ENCODE results near the gene SLC47A1. TPM values are rescaled to one million over a fixed set of nuclear protein-coding genes. Genes with fewer than 3 reads are reported as not detected.

SLC47A1 gene
- total RNA-seq, 1 donor from 2014 or later: 1.1 TPM

- Mint-ChIP-seq H3K9me3 (ENCODE audit: low read depth) (no peaks in the 10 kb centered on the region), H3K27ac (no peak overlapping the region), H3K4me3 (ENCODE audit: low read depth) (peak overlapping the region; percentile 3), H3K27me3 (peaks cover 40% of the 10 kb centered on the region), H3K36me3 (ENCODE audit: insufficient read depth) (no peaks in the 10 kb centered on the region), H3K4me1 (ENCODE audit: low read depth) (peaks cover 20% of the 10 kb centered on the region)
- no peak for TF ChIP-seq CTCF (IDR thresholded peaks at IDR 0.05; ENCODE audit: unreplicated experiment)
- DNase-seq (ENCODE audit: low spot score, unreplicated experiment): no peak
Measured at GRCh38 chr17:19531780-19532501, 1.7 kb upstream of the SLC47A1 start.

- peaks cover 29% of the 10 kb centered on the region for H3K4me1 Mint-ChIP-seq (ENCODE audit: low read depth)
- no peak for TF ChIP-seq CTCF (IDR thresholded peaks at IDR 0.05; ENCODE audit: unreplicated experiment)
- no peak for DNase-seq (ENCODE audit: low spot score, unreplicated experiment)
- H3K36me3 Mint-ChIP-seq (ENCODE audit: insufficient read depth): no peaks in the 10 kb centered on the region
- peak overlapping the region; percentile 63 for H3K4me3 Mint-ChIP-seq (ENCODE audit: low read depth)
- peaks cover 48% of the 10 kb centered on the region for H3K27me3 Mint-ChIP-seq
- no peaks in the 10 kb centered on the region for H3K9me3 Mint-ChIP-seq (ENCODE audit: low read depth)
- H3K27ac Mint-ChIP-seq: no peak overlapping the region
Measured at GRCh38 chr17:19533036-19533717, 477 bp upstream of the SLC47A1 start.

GRCh38 chr17:19534562-19535149 lies 1.0 kb downstream of the SLC47A1 start:
- no peaks in the 10 kb centered on the region for H3K9me3 Mint-ChIP-seq (ENCODE audit: low read depth)
- no peak for DNase-seq (ENCODE audit: low spot score, unreplicated experiment)
- H3K4me3 Mint-ChIP-seq (ENCODE audit: low read depth): peak overlapping the region; percentile 50
- TF ChIP-seq CTCF (IDR thresholded peaks at IDR 0.05; ENCODE audit: unreplicated experiment): no peak
- peaks cover 31% of the 10 kb centered on the region for H3K4me1 Mint-ChIP-seq (ENCODE audit: low read depth)
- H3K27me3 Mint-ChIP-seq: peaks cover 49% of the 10 kb centered on the region
- H3K36me3 Mint-ChIP-seq (ENCODE audit: insufficient read depth): no peaks in the 10 kb centered on the region
- H3K27ac Mint-ChIP-seq: peak overlapping the region; percentile 62

GRCh38 chr17:19537111-19537510 lies 3.5 kb downstream of the SLC47A1 start:
- Mint-ChIP-seq H3K27ac (no peak overlapping the region), H3K4me3 (ENCODE audit: low read depth) (no peak overlapping the region), H3K4me1 (ENCODE audit: low read depth) (peaks cover 31% of the 10 kb centered on the region), H3K36me3 (ENCODE audit: insufficient read depth) (no peaks in the 10 kb centered on the region), H3K27me3 (peaks cover 61% of the 10 kb centered on the region), H3K9me3 (ENCODE audit: low read depth) (no peaks in the 10 kb centered on the region)
- DNase-seq (ENCODE audit: low spot score, unreplicated experiment): no peak
- no peak for TF ChIP-seq CTCF (IDR thresholded peaks at IDR 0.05; ENCODE audit: unreplicated experiment)

Measured in progenitor cell of endocrine pancreas (in vitro differentiated cells).